AG09319 (cell line): ENCODE results near the gene MAST4.
"Not testable (repeated sequence)": the region's sequence is repeated elsewhere in the genome, so short reads cannot be mapped to it uniquely, and the experiment has no call there.

Experiments
- DNase-seq: peaks from one replicate; pipeline ENCODE4 v3.0.0-alpha.2; 2010; ENCODE audit warnings: low read depth; ENCODE audit errors: extremely low read depth
- TF ChIP-seq, protein P1 (sequence below): IDR thresholded peaks from 2 replicates; pipeline ENCODE4 v1.5.1; 2011; ENCODE audit warnings: low read depth, mild to moderate bottlenecking, inconsistent platforms, low read length, moderate library complexity

The MAST4 gene

DNA sequence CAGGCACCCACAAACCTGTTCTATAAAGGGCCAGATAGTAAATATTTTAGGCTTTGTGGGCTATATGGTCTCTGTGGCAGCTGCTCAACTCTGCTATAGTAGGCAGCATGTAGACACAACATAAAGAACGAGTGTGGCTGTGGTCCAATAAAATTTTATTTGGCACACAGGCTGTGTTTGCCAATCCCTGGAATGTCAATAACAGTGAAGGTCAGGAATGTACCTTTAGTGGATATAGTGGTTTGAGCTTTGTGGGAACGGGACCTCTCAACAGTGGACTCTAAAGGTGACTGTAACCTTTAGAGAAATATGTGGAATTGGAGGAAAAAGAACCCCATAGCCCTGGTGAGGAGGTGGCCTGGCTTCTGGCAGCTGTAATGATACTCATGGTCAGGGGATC lies 145.2 kb downstream of the MAST4 start:
- no peak for DNase-seq

DNA sequence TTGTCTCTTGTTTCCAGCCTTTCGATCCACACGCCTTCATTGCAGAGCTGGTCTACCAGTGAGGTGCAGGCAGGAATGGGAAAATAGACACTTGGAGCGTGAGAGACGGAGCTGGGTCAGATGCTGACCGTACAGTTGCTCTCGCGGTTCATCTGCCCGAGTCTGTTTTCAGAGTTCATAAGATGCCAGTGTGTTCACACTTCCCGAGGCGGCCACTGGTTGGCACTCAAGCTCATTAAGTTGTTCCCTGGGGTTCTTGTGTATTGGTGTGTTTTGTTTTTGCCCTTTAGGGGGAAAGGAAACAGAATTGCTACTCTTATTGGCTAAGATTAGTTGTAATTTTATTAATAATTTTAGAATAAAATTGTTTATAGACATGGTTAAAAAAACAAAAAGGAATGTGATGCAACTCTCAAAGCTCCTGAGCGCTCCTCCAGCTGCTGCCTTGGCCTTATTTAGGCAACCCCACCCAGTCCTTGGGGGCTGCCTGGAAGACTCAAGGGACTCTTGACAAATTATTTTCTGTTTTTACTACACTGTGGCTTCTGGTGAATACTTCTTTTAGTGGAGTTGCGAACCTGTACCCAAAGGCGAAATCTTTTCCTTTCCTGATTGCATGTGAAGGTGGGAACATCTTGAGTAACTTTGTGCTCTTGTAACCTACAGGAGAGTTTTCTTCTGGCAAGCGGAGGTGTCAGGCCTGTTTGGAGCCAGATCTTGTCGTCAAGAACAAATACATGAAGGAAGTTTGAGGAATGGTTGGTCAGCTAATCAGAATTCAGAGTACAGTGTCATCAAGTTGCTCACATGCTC lies 146.1 kb downstream of the MAST4 start:
- TF ChIP-seq, protein P1, sequence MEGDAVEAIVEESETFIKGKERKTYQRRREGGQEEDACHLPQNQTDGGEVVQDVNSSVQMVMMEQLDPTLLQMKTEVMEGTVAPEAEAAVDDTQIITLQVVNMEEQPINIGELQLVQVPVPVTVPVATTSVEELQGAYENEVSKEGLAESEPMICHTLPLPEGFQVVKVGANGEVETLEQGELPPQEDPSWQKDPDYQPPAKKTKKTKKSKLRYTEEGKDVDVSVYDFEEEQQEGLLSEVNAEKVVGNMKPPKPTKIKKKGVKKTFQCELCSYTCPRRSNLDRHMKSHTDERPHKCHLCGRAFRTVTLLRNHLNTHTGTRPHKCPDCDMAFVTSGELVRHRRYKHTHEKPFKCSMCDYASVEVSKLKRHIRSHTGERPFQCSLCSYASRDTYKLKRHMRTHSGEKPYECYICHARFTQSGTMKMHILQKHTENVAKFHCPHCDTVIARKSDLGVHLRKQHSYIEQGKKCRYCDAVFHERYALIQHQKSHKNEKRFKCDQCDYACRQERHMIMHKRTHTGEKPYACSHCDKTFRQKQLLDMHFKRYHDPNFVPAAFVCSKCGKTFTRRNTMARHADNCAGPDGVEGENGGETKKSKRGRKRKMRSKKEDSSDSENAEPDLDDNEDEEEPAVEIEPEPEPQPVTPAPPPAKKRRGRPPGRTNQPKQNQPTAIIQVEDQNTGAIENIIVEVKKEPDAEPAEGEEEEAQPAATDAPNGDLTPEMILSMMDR: no peak; the same call in 1 of the 2 replicates
- no peak for DNase-seq

More for the DNA sequence above, 145.2 kb downstream of the MAST4 start:
- TF ChIP-seq, protein P1: no peak

DNA sequence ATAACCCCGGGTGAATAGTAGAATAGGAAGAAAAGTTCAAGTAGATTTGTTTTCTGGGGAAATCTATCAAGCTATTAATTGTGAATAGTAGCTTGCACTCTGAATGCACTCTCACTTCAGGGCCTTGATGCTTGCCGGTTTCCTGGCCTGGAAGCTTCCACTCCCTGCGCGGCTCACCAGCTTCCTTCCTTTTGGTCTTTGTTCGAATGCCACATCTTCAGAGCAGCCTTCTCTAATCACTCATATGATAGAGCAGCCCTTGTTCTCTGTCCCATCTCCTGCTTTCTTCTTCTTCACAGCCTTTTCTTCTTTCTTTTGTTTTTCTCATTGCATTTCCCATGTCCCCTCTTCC lies 146.7 kb downstream of the MAST4 start:
- DNase-seq: no peak
- TF ChIP-seq, protein P1: no peak

DNA sequence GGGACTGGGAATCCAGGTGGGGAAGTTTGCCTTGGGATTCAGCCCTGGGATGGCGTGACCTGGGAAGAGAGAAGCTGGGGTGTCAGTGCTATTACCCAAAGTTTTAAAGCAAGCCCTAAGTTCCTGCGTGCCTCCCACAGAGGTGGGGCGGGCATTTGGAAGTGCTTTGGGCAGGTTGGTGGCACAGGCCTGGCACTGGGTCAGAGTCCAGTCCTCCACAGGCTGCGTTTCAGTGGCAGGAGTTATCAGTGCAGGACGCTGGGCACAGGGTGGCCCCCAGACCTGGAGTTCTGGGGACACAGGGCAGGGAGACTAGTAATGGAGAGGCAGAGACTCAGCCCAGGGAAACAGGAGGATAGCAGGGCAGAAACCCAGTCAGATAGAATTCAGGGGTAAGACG lies 147.2 kb downstream of the MAST4 start:
- TF ChIP-seq, protein P1: no peak

DNA sequence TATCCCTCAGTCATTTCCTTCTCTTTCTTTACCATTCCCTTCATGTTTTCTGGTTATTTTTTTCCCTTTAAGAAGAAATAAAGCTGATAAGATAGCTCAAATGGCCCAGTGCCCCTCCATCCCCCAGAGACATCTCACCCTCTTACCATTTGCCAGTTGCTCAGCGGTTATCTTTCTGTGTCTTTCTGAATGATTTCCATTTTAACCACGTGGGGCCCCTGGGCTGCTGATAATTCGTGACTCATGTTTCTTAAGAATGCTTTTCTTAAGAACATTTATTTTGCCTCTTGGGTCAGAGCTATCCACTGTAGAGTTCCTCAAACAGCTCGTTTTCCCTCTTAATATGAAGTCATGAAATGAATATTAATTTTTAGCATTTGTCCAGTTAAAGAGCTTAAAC lies 147.8 kb downstream of the MAST4 start:
- DNase-seq: no peak
- TF ChIP-seq, protein P1: no peak

More for the DNA sequence above, 147.2 kb downstream of the MAST4 start:
- no peak for DNase-seq

DNA sequence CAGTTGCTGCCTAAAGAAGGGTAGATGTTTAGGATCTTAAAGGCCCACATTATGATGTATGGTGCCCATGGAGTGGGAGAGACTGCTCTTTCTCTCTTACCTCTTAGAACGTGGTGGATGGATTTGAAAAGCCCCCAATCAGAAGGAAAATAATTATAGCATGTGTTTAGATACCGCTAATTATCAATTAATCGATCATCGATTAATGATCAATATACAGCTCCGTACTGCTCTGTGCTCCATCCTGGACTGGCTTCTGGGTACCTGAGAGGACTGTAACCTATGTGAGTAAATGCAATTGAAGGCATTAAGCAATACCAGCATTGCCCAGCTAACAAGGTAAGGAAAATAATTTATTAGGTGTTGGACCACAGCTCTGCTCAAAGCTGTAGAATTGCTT lies 149.1 kb downstream of the MAST4 start:
- TF ChIP-seq, protein P1: no peak
- no peak for DNase-seq

DNA sequence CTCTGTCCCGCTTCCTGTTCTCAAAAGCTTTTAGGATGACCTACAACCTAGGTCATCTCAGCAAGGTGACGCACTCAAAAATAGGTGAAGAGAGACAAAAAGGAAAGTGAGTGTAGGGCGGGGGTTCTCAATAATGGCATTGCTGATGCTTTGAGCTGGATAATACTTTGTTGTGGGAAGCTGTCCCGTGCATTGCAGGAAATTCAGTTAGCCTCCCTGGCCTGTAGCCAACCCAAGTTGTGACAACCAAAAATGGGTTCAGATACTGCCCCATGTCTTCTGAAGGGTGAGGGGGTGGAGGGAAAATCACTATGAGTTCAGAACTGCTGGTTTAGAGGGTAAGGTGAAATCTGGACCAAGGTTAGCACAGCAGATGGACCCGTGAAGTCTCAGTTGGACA lies 151.4 kb downstream of the MAST4 start:
- TF ChIP-seq, protein P1: no peak
- DNase-seq: no peak

DNA sequence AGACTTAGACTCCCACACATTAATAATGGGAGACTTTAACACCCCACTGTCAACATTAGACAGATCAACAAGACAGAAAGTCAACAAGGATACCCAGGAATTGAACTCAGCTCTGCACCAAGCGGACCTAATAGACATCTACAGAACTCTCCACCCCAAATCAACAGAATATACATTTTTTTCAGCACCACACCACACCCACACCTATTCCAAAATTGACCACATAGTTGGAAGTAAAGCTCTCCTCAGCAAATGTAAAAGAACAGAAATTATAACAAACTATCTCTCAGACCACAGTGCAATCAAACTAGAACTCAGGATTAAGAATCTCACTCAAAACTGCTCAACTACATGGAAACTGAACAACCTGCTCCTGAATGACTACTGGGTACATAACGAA lies 156.5 kb downstream of the MAST4 start:
- not testable (repeated sequence) for DNase-seq
